ENCODE measurements around the gene SLC6A19.

The SLC6A19 gene

GRCh38 chr5:1209896-1210776 lies 8.7 kb downstream of the SLC6A19 start:
- DNase-seq (ENCODE audit: low spot score), result no peak

- DNase-seq (ENCODE audit: low spot score), result no peak
These were observed 9.4 kb downstream of the SLC6A19 start for GRCh38 chr5:1210832-1211251.

- no peak for DNase-seq (ENCODE audit: low spot score)
These were observed 10.3 kb downstream of the SLC6A19 start for GRCh38 chr5:1211701-1212100.

- no peak for DNase-seq (ENCODE audit: low spot score)
These were observed 10.9 kb downstream of the SLC6A19 start for GRCh38 chr5:1212271-1212670.

- no peak for DNase-seq (ENCODE audit: low spot score)
These were observed 11.5 kb downstream of the SLC6A19 start for GRCh38 chr5:1212881-1213280.

- no peak for DNase-seq (ENCODE audit: low spot score)
These were observed 12.2 kb downstream of the SLC6A19 start for GRCh38 chr5:1213508-1214162.

GRCh38 chr5:1214163-1214935 lies 13.0 kb downstream of the SLC6A19 start:
- no peak for DNase-seq (ENCODE audit: low spot score)

- DNase-seq (ENCODE audit: low spot score), result no peak
These were observed 13.5 kb downstream of the SLC6A19 start for GRCh38 chr5:1214936-1215220.

GRCh38 chr5:1215320-1216096 lies 14.1 kb downstream of the SLC6A19 start:
- DNase-seq (ENCODE audit: low spot score), result no peak

GRCh38 chr5:1216211-1216917 lies 15.0 kb downstream of the SLC6A19 start:
- no peak for DNase-seq (ENCODE audit: low spot score)

GRCh38 chr5:1216918-1217295 lies 15.5 kb downstream of the SLC6A19 start:
- no peak for DNase-seq (ENCODE audit: low spot score)

- no peak for DNase-seq (ENCODE audit: low spot score)
These were observed 16.3 kb downstream of the SLC6A19 start for GRCh38 chr5:1217596-1218206.

- no peak for DNase-seq (ENCODE audit: low spot score)
These were observed 17.1 kb downstream of the SLC6A19 start for GRCh38 chr5:1218351-1219080.

GRCh38 chr5:1219098-1219767 lies 17.8 kb downstream of the SLC6A19 start:
- DNase-seq (ENCODE audit: low spot score), result no peak

GRCh38 chr5:1219768-1220100 lies 18.3 kb downstream of the SLC6A19 start:
- no peak for DNase-seq (ENCODE audit: low spot score)

- no peak for DNase-seq (ENCODE audit: low spot score)
These were observed 19.0 kb downstream of the SLC6A19 start for GRCh38 chr5:1220351-1220750.

GRCh38 chr5:1220831-1221230 lies 19.4 kb downstream of the SLC6A19 start:
- DNase-seq (ENCODE audit: low spot score), result no peak

GRCh38 chr5:1221721-1222120 lies 20.3 kb downstream of the SLC6A19 start:
- DNase-seq (ENCODE audit: low spot score), result no peak

- DNase-seq (ENCODE audit: low spot score), result no peak
These were observed 20.8 kb downstream of the SLC6A19 start for GRCh38 chr5:1222147-1222546.
